Measurements from ENCODE around the gene ALOXE3. TPM values are rescaled to one million over a fixed set of nuclear protein-coding genes. Genes with fewer than 3 reads are reported as not detected.

Gene ALOXE3
- total and polyA plus RNA-seq, 9 donors = not detected

GRCh38 chr17:8048736-8049135, 69.6 kb downstream of the ALOXE3 start:
- 79% methylated on average over 4 of the region's 8 CpGs for WGBS (ENCODE audit: insufficient coverage)
- no peak overlapping the region for H3K27ac ChIP-seq (ENCODE audit: low read length)
- no peak for DNase-seq

GRCh38 chr17:8048236-8048635, 70.1 kb downstream of the ALOXE3 start:
- no peak for DNase-seq
- Histone ChIP-seq H3K36me3 (ENCODE audit: control insufficient read depth, insufficient read depth, low read length) (no peaks in the 10 kb centered on the region), H3K27me3 (ENCODE audit: control insufficient read depth, insufficient read depth, low read length) (peaks cover 6% of the 10 kb centered on the region), H3K27ac (ENCODE audit: low read length) (no peak overlapping the region), H3K4me1 (ENCODE audit: control insufficient read depth, insufficient read depth, low read length) (no peaks in the 10 kb centered on the region), H3K9me3 (replicated peaks; ENCODE audit: control insufficient read depth, low read depth, low read length) (no peaks in the 10 kb centered on the region), H3K4me3 (ENCODE audit: low read length) (no peak overlapping the region)
- WGBS (ENCODE audit: insufficient coverage) = 84% methylated on average over 12 of the region's 12 CpGs

More at GRCh38 chr17:8048736-8049135, 69.6 kb downstream of the ALOXE3 start:
- Histone ChIP-seq H3K4me3 (ENCODE audit: low read length) (no peak overlapping the region), H3K27me3 (ENCODE audit: control insufficient read depth, insufficient read depth, low read length) (peaks cover 6% of the 10 kb centered on the region), H3K4me1 (ENCODE audit: control insufficient read depth, insufficient read depth, low read length) (no peaks in the 10 kb centered on the region), H3K9me3 (replicated peaks; ENCODE audit: control insufficient read depth, low read depth, low read length) (no peaks in the 10 kb centered on the region), H3K36me3 (ENCODE audit: control insufficient read depth, insufficient read depth, low read length) (no peaks in the 10 kb centered on the region)

- no peaks in the 10 kb centered on the region for H3K9me3 ChIP-seq (replicated peaks; ENCODE audit: control insufficient read depth, low read depth, low read length)
- H3K36me3 ChIP-seq (ENCODE audit: control insufficient read depth, insufficient read depth, low read length) = no peaks in the 10 kb centered on the region
- no peak overlapping the region for H3K4me3 ChIP-seq (ENCODE audit: low read length)
- peaks cover 6% of the 10 kb centered on the region for H3K27me3 ChIP-seq (ENCODE audit: control insufficient read depth, insufficient read depth, low read length)
- H3K4me1 ChIP-seq (ENCODE audit: control insufficient read depth, insufficient read depth, low read length) = no peaks in the 10 kb centered on the region
- H3K27ac ChIP-seq (ENCODE audit: low read length) = no peak overlapping the region
- WGBS (ENCODE audit: insufficient coverage) = 85% methylated on average over 3 of the region's 4 CpGs
- DNase-seq = no peak
These were observed 70.6 kb downstream of the ALOXE3 start for GRCh38 chr17:8047769-8048110.

GRCh38 chr17:8046929-8047768, 71.2 kb downstream of the ALOXE3 start:
- WGBS (ENCODE audit: insufficient coverage) = 73% methylated on average over 18 of the region's 24 CpGs
- peaks cover 4% of the 10 kb centered on the region for H3K27me3 ChIP-seq (ENCODE audit: control insufficient read depth, insufficient read depth, low read length)
- H3K4me3 ChIP-seq (ENCODE audit: low read length) = no peak overlapping the region
- DNase-seq = no peak
- H3K9me3 ChIP-seq (replicated peaks; ENCODE audit: control insufficient read depth, low read depth, low read length) = no peaks in the 10 kb centered on the region
- H3K27ac ChIP-seq (ENCODE audit: low read length) = no peak overlapping the region
- H3K36me3 ChIP-seq (ENCODE audit: control insufficient read depth, insufficient read depth, low read length) = no peaks in the 10 kb centered on the region
- H3K4me1 ChIP-seq (ENCODE audit: control insufficient read depth, insufficient read depth, low read length) = no peaks in the 10 kb centered on the region

- Histone ChIP-seq H3K36me3 (ENCODE audit: control insufficient read depth, insufficient read depth, low read length) (no peaks in the 10 kb centered on the region), H3K4me3 (ENCODE audit: low read length) (no peak overlapping the region), H3K4me1 (ENCODE audit: control insufficient read depth, insufficient read depth, low read length) (no peaks in the 10 kb centered on the region), H3K27ac (ENCODE audit: low read length) (no peak overlapping the region), H3K9me3 (replicated peaks; ENCODE audit: control insufficient read depth, low read depth, low read length) (no peaks in the 10 kb centered on the region), H3K27me3 (ENCODE audit: control insufficient read depth, insufficient read depth, low read length) (peaks cover 4% of the 10 kb centered on the region)
- 83% methylated on average over 4 of the region's 11 CpGs for WGBS (ENCODE audit: insufficient coverage)
- no peak for DNase-seq
These were observed 71.9 kb downstream of the ALOXE3 start for GRCh38 chr17:8046306-8046928.

Other genes starting within 250 kb of the ALOXE3 start
- gene CHD3, start 229.7 kb downstream of the ALOXE3 start, total RNA-seq = 47.6 TPM
- gene CHD3, start 229.7 kb downstream of the ALOXE3 start, polyA plus RNA-seq (ENCODE audit: insufficient read depth in 1 of 8, insufficient read length in 8 of 8, low replicate concordance in 1 of 8) = 100 to 1,000 TPM in 1 of 8 donors, 10 to 100 TPM in 7; 54.6 to 124 (median 78.2) TPM
- 3.0 TPM for gene RNF227, start 202.2 kb downstream of the ALOXE3 start, total RNA-seq
- gene RNF227, start 202.2 kb downstream of the ALOXE3 start, polyA plus RNA-seq (ENCODE audit: insufficient read depth in 1 of 8, insufficient read length in 8 of 8, low replicate concordance in 1 of 8) = 1 to 10 TPM; 2.5 to 4.1 (median 3.0) TPM
- 2.4 TPM for gene KCNAB3, start 188.7 kb downstream of the ALOXE3 start, total RNA-seq
- 1 to 10 TPM; 3.5 to 9.5 (median 5.2) TPM for gene KCNAB3, start 188.7 kb downstream of the ALOXE3 start, polyA plus RNA-seq (ENCODE audit: insufficient read depth in 1 of 8, insufficient read length in 8 of 8, low replicate concordance in 1 of 8)
- gene TRAPPC1, start 186.6 kb downstream of the ALOXE3 start, total RNA-seq = 14.3 TPM
- 100 to 1,000 TPM in 4 of 8 donors, 10 to 100 TPM in 4; 83.3 to 107 (median 101) TPM for gene TRAPPC1, start 186.6 kb downstream of the ALOXE3 start, polyA plus RNA-seq (ENCODE audit: insufficient read depth in 1 of 8, insufficient read length in 8 of 8, low replicate concordance in 1 of 8)
- gene CNTROB, start 186.3 kb downstream of the ALOXE3 start, total RNA-seq = 15.8 TPM
- 10 to 100 TPM; 29.5 to 41.0 (median 35.2) TPM for gene CNTROB, start 186.3 kb downstream of the ALOXE3 start, polyA plus RNA-seq (ENCODE audit: insufficient read depth in 1 of 8, insufficient read length in 8 of 8, low replicate concordance in 1 of 8)
- gene GUCY2D, start 115.9 kb downstream of the ALOXE3 start, total RNA-seq = under 0.01 TPM
- under 1 TPM in 2 of 8 donors, not detected in 6; 0.04 to 0.11 TPM for gene GUCY2D, start 115.9 kb downstream of the ALOXE3 start, polyA plus RNA-seq (ENCODE audit: insufficient read depth in 1 of 8, insufficient read length in 8 of 8, low replicate concordance in 1 of 8)
- gene ALOX15B, start 79.5 kb downstream of the ALOXE3 start, total RNA-seq = 0.31 TPM
- under 1 TPM; 0.05 to 0.59 (median 0.30) TPM for gene ALOX15B, start 79.5 kb downstream of the ALOXE3 start, polyA plus RNA-seq (ENCODE audit: insufficient read depth in 1 of 8, insufficient read length in 8 of 8, low replicate concordance in 1 of 8)
- gene ALOX12B, start 30.8 kb downstream of the ALOXE3 start, total RNA-seq = not detected
- not detected for gene ALOX12B, start 30.8 kb downstream of the ALOXE3 start, polyA plus RNA-seq (ENCODE audit: insufficient read depth in 1 of 8, insufficient read length in 8 of 8, low replicate concordance in 1 of 8)
- gene HES7, start 5.6 kb upstream of the ALOXE3 start, total RNA-seq = 0.27 TPM
- gene HES7, start 5.6 kb upstream of the ALOXE3 start, polyA plus RNA-seq (ENCODE audit: insufficient read depth in 1 of 8, insufficient read length in 8 of 8, low replicate concordance in 1 of 8) = under 1 TPM in 6 of 8 donors, not detected in 2; 0.08 to 0.28 (median 0.13) TPM
- 25.6 TPM for gene PER1, start 33.9 kb upstream of the ALOXE3 start, total RNA-seq
- gene PER1, start 33.9 kb upstream of the ALOXE3 start, polyA plus RNA-seq (ENCODE audit: insufficient read depth in 1 of 8, insufficient read length in 8 of 8, low replicate concordance in 1 of 8) = 100 to 1,000 TPM in 1 of 8 donors, 10 to 100 TPM in 7; 42.4 to 103 (median 63.9) TPM
- 10.9 TPM for gene VAMP2, start 44.4 kb upstream of the ALOXE3 start, total RNA-seq
- 10 to 100 TPM; 55.7 to 77.2 (median 62.3) TPM for gene VAMP2, start 44.4 kb upstream of the ALOXE3 start, polyA plus RNA-seq (ENCODE audit: insufficient read depth in 1 of 8, insufficient read length in 8 of 8, low replicate concordance in 1 of 8)
- gene TMEM107, start 57.9 kb upstream of the ALOXE3 start, total RNA-seq = 17.7 TPM
- 1 to 10 TPM; 6.1 to 9.2 (median 7.1) TPM for gene TMEM107, start 57.9 kb upstream of the ALOXE3 start, polyA plus RNA-seq (ENCODE audit: insufficient read depth in 1 of 8, insufficient read length in 8 of 8, low replicate concordance in 1 of 8)
- 5.7 TPM for gene BORCS6, start 71.7 kb upstream of the ALOXE3 start, total RNA-seq
- gene BORCS6, start 71.7 kb upstream of the ALOXE3 start, polyA plus RNA-seq (ENCODE audit: insufficient read depth in 1 of 8, insufficient read length in 8 of 8, low replicate concordance in 1 of 8) = 1 to 10 TPM; 3.7 to 5.4 (median 5.0) TPM
- gene AURKB, start 92.1 kb upstream of the ALOXE3 start, total RNA-seq = 13.5 TPM
- 10 to 100 TPM; 13.8 to 26.4 (median 22.8) TPM for gene AURKB, start 92.1 kb upstream of the ALOXE3 start, polyA plus RNA-seq (ENCODE audit: insufficient read depth in 1 of 8, insufficient read length in 8 of 8, low replicate concordance in 1 of 8)
- 4.8 TPM for gene CTC1, start 129.5 kb upstream of the ALOXE3 start, total RNA-seq
- 10 to 100 TPM in 4 of 8 donors, 1 to 10 TPM in 4; 7.9 to 14.5 (median 9.8) TPM for gene CTC1, start 129.5 kb upstream of the ALOXE3 start, polyA plus RNA-seq (ENCODE audit: insufficient read depth in 1 of 8, insufficient read length in 8 of 8, low replicate concordance in 1 of 8)
- gene PFAS, start 130.8 kb upstream of the ALOXE3 start, total RNA-seq = 23.1 TPM
- gene PFAS, start 130.8 kb upstream of the ALOXE3 start, polyA plus RNA-seq (ENCODE audit: insufficient read depth in 1 of 8, insufficient read length in 8 of 8, low replicate concordance in 1 of 8) = 10 to 100 TPM; 21.7 to 32.5 (median 28.1) TPM
- 12.9 TPM for gene RANGRF, start 170.2 kb upstream of the ALOXE3 start, total RNA-seq
- gene RANGRF, start 170.2 kb upstream of the ALOXE3 start, polyA plus RNA-seq (ENCODE audit: insufficient read depth in 1 of 8, insufficient read length in 8 of 8, low replicate concordance in 1 of 8) = 10 to 100 TPM; 22.0 to 28.3 (median 22.9) TPM
- 0.35 TPM for gene SLC25A35, start 176.9 kb upstream of the ALOXE3 start, total RNA-seq
- gene SLC25A35, start 176.9 kb upstream of the ALOXE3 start, polyA plus RNA-seq (ENCODE audit: insufficient read depth in 1 of 8, insufficient read length in 8 of 8, low replicate concordance in 1 of 8) = 1 to 10 TPM; 1.4 to 2.9 (median 1.8) TPM
- gene ARHGEF15, start 191.7 kb upstream of the ALOXE3 start, total RNA-seq = 5.1 TPM
- gene ARHGEF15, start 191.7 kb upstream of the ALOXE3 start, polyA plus RNA-seq (ENCODE audit: insufficient read depth in 1 of 8, insufficient read length in 8 of 8, low replicate concordance in 1 of 8) = 10 to 100 TPM; 11.8 to 16.4 (median 13.9) TPM
- gene ODF4, start 221.3 kb upstream of the ALOXE3 start, total RNA-seq = not detected
- gene ODF4, start 221.3 kb upstream of the ALOXE3 start, polyA plus RNA-seq (ENCODE audit: insufficient read depth in 1 of 8, insufficient read length in 8 of 8, low replicate concordance in 1 of 8) = not detected